GM21447 (cell line): Measurements from ENCODE around the gene CLEC18A.
"Not testable (repeated sequence)": the region's sequence is repeated elsewhere in the genome, so short reads cannot be mapped to it uniquely, and the experiment has no call there.

Experiments used
- ATAC-seq: cut with Tn5 transposase; IDR thresholded peaks from one replicate; pipeline ENCODE4 v1.9.1; 2021; ENCODE audit not compliant: unreplicated experiment

Gene CLEC18A

GRCh38 chr16:69951672-69952031 lies 518 bp downstream of the CLEC18A start:
- ATAC-seq = not testable (repeated sequence)

- ATAC-seq = not testable (repeated sequence)
These were observed 982 bp downstream of the CLEC18A start for GRCh38 chr16:69952116-69952515.

GRCh38 chr16:69952572-69953355 lies 1.6 kb downstream of the CLEC18A start:
- not testable (repeated sequence) for ATAC-seq

GRCh38 chr16:69954241-69954640 lies 3.1 kb downstream of the CLEC18A start:
- not testable (repeated sequence) for ATAC-seq

- not testable (repeated sequence) for ATAC-seq
These were observed 12.2 kb downstream of the CLEC18A start for GRCh38 chr16:69963312-69963711.

- ATAC-seq = not testable (repeated sequence)
These were observed 14.0 kb downstream of the CLEC18A start for GRCh38 chr16:69964960-69965660.

- not testable (repeated sequence) for ATAC-seq
These were observed 14.5 kb downstream of the CLEC18A start for GRCh38 chr16:69965661-69966054.

- not testable (repeated sequence) for ATAC-seq
These were observed 16.6 kb downstream of the CLEC18A start for GRCh38 chr16:69967688-69968087.

GRCh38 chr16:69968125-69968524 lies 17.0 kb downstream of the CLEC18A start:
- not testable (repeated sequence) for ATAC-seq

- ATAC-seq = not testable (repeated sequence)
These were observed 18.5 kb downstream of the CLEC18A start for GRCh38 chr16:69969657-69970056.

GRCh38 chr16:69972120-69972519 lies 21.0 kb downstream of the CLEC18A start:
- ATAC-seq = not testable (repeated sequence)

GRCh38 chr16:69972935-69973334 lies 21.8 kb downstream of the CLEC18A start:
- not testable (repeated sequence) for ATAC-seq

GRCh38 chr16:69985196-69985595 lies 34.1 kb downstream of the CLEC18A start:
- ATAC-seq = not testable (repeated sequence)

- ATAC-seq = not testable (repeated sequence)
These were observed 46.8 kb downstream of the CLEC18A start for GRCh38 chr16:69997956-69998355.

GRCh38 chr16:69999801-70000200 lies 48.7 kb downstream of the CLEC18A start:
- not testable (repeated sequence) for ATAC-seq

- ATAC-seq = not testable (repeated sequence)
These were observed 52.4 kb downstream of the CLEC18A start for GRCh38 chr16:70003511-70003910.

- not testable (repeated sequence) for ATAC-seq
These were observed 57.5 kb downstream of the CLEC18A start for GRCh38 chr16:70008604-70009003.

- ATAC-seq = not testable (repeated sequence)
These were observed 59.5 kb downstream of the CLEC18A start for GRCh38 chr16:70010615-70011014.

- ATAC-seq = not testable (repeated sequence)
These were observed 60.0 kb downstream of the CLEC18A start for GRCh38 chr16:70011120-70011519.

GRCh38 chr16:70012354-70012753 lies 61.2 kb downstream of the CLEC18A start:
- not testable (repeated sequence) for ATAC-seq

GRCh38 chr16:70012951-70013350 lies 61.8 kb downstream of the CLEC18A start:
- ATAC-seq = not testable (repeated sequence)
